ENCODE data around the gene RPL38. TPM values are rescaled to one million over a fixed set of nuclear protein-coding genes. Genes with fewer than 3 reads are reported as not detected.

The RPL38 gene
- total RNA-seq, 1 donor from 2014 or later: 724 TPM

- ATAC-seq: no peak
- DNase-seq: no peak
- intact Hi-C loops (cut with micrococcal nuclease): no loop called here
Measured at GRCh38 chr17:74220219-74220618, 16.7 kb downstream of the RPL38 start.

GRCh38 chr17:74220946-74221818 is 17.7 kb downstream of the RPL38 start:
- intact Hi-C loops (cut with micrococcal nuclease): no loop called here
- no peak for ATAC-seq
- DNase-seq: no peak

GRCh38 chr17:74222399-74222798 is 18.9 kb downstream of the RPL38 start:
- ATAC-seq: no peak
- DNase-seq: no peak
- intact Hi-C loops (cut with micrococcal nuclease): no loop called here

- DNase-seq (no peak), ATAC-seq (no peak)
- intact Hi-C loops (cut with micrococcal nuclease): no loop called here
Measured at GRCh38 chr17:74223901-74224300, 20.4 kb downstream of the RPL38 start.

GRCh38 chr17:74224959-74225725 is 21.7 kb downstream of the RPL38 start:
- ATAC-seq (no peak), DNase-seq (no peak)
- intact Hi-C loops (cut with micrococcal nuclease): no loop called here

GRCh38 chr17:74226252-74226651 is 22.8 kb downstream of the RPL38 start:
- ATAC-seq: no peak
- intact Hi-C loops (cut with micrococcal nuclease): no loop called here
- DNase-seq: no peak

- intact Hi-C loops (cut with micrococcal nuclease): no loop called here
- DNase-seq (no peak), ATAC-seq (no peak)
Measured at GRCh38 chr17:74227271-74228080, 24.0 kb downstream of the RPL38 start.

GRCh38 chr17:74228306-74228978 is 25.0 kb downstream of the RPL38 start:
- ATAC-seq (no peak), DNase-seq (no peak)
- intact Hi-C loops (cut with micrococcal nuclease): no loop called here

GRCh38 chr17:74230896-74231295 is 27.4 kb downstream of the RPL38 start:
- DNase-seq (no peak), ATAC-seq (no peak)
- intact Hi-C loops (cut with micrococcal nuclease): no loop called here

- no peak for DNase-seq
- no peak for ATAC-seq
- intact Hi-C loops (cut with micrococcal nuclease): no loop called here
Measured at GRCh38 chr17:74231928-74232907, 28.7 kb downstream of the RPL38 start.

- intact Hi-C loops (cut with micrococcal nuclease): no loop called here
- no peak for ATAC-seq
Measured at GRCh38 chr17:74233937-74234336, 30.5 kb downstream of the RPL38 start.

GRCh38 chr17:74234486-74234885 is 31.0 kb downstream of the RPL38 start:
- DNase-seq: no peak
- ATAC-seq: no peak
- intact Hi-C loops (cut with micrococcal nuclease): no loop called here

More at GRCh38 chr17:74233937-74234336, 30.5 kb downstream of the RPL38 start:
- no peak for DNase-seq

GRCh38 chr17:74235040-74235581 is 31.6 kb downstream of the RPL38 start:
- ATAC-seq: peak; percentile 24
- intact Hi-C loops (cut with micrococcal nuclease): no loop called here
- DNase-seq: no peak

- intact Hi-C loops (cut with micrococcal nuclease): no loop called here
- ATAC-seq (peak; percentile 60), DNase-seq (no peak)
Measured at GRCh38 chr17:74235911-74236371, 32.5 kb downstream of the RPL38 start.

- intact Hi-C loops (cut with micrococcal nuclease): no loop called here
- no peak for ATAC-seq
Measured at GRCh38 chr17:74237321-74237720, 33.8 kb downstream of the RPL38 start.

GRCh38 chr17:74239172-74239571 is 35.7 kb downstream of the RPL38 start:
- ATAC-seq: no peak
- DNase-seq: no peak
- intact Hi-C loops (cut with micrococcal nuclease): no loop called here

More at GRCh38 chr17:74237321-74237720, 33.8 kb downstream of the RPL38 start:
- DNase-seq: no peak

- DNase-seq (peak; percentile 55), ATAC-seq (no peak)
- intact Hi-C loops (cut with micrococcal nuclease): no loop called here
Measured at GRCh38 chr17:74240618-74241205, 37.2 kb downstream of the RPL38 start.
